ENCODE data around the gene ZNF184. TPM values are rescaled to one million over a fixed set of nuclear protein-coding genes. Genes with fewer than 3 reads are reported as not detected.

Gene ZNF184
- total RNA-seq, 1 donor from 2014 or later = 8.2 TPM

DNA sequence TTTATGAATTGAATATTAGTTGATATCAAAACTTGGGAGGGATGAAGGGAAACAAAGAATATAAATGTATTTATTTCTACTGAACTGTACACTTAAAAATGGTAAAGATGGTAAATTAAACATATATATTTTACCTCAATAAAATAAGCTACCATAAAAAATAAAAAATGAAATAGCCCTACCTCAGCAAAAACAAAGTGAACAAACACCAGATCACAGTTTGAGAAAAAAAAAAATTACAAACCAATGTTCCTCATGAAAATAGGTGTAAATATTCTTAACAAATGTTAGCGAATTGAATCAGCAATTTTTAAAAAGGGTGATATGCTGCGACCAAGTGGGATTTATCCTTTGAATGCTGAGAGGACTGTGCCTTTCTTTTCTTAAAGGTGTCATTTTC is 28.3 kb upstream of the ZNF184 start:
- H3K9me3 Mint-ChIP-seq = peaks cover 4% of the 10 kb centered on the region
- DNase-seq = no peak
- no peak overlapping the region for H3K4me3 Mint-ChIP-seq
- peaks cover 21% of the 10 kb centered on the region for H3K4me1 Mint-ChIP-seq
- H3K36me3 Mint-ChIP-seq (ENCODE audit: low read depth) = no peaks in the 10 kb centered on the region
- peaks cover 49% of the 10 kb centered on the region for H3K27me3 Mint-ChIP-seq
- no peak overlapping the region for H3K27ac Mint-ChIP-seq
- intact Hi-C loops (cut with micrococcal nuclease) = no loop called here

GRCh38 chr6:27500177-27500576 is 27.3 kb upstream of the ZNF184 start:
- no peak overlapping the region for H3K27ac Mint-ChIP-seq
- H3K27me3 Mint-ChIP-seq = peaks cover 57% of the 10 kb centered on the region
- DNase-seq = no peak
- intact Hi-C loops (cut with micrococcal nuclease) = no loop called here
- peaks cover 29% of the 10 kb centered on the region for H3K4me1 Mint-ChIP-seq
- H3K4me3 Mint-ChIP-seq = no peak overlapping the region
- peaks cover 3% of the 10 kb centered on the region for H3K36me3 Mint-ChIP-seq (ENCODE audit: low read depth)
- H3K9me3 Mint-ChIP-seq = peaks cover 7% of the 10 kb centered on the region

DNA sequence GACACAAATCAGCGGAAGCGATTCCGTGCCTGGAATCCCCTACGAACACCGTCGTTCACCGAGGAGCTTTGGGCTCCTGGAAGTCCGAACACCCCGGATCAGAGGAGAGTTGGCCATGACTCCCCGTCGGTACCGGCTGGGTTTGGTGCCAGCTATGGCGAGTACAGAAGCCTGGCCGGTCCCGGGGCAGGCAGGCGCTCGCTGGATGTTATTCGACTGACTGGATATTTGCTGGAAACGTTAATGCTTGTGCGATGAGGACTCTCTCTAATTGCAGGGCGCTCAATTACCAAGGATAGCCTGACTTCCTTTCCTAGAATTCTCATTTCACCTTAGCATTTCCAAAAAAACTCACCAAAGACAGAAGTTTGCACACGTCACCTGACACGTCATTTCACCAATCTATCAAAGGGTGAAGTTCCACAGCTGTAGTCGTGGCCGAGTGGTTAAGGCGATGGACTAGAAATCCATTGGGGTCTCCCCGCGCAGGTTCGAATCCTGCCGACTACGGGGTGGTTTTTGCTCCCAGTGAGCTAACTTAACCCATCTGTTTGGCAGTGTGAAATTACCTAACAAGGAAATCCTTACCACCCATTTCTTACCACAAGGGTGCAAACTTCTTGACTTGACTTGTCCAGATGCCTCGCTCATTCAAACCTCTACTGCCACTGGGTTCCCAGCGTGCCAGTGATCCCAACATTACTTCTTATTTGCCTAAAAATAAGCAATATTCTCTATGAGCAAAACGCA is 22.7 kb upstream of the ZNF184 start:
- Mint-ChIP-seq H3K4me3 (peak overlapping the region; percentile 89), H3K9me3 (peaks cover 11% of the 10 kb centered on the region), H3K27me3 (peaks cover 59% of the 10 kb centered on the region), H3K36me3 (ENCODE audit: low read depth) (peaks cover 3% of the 10 kb centered on the region), H3K27ac (peak overlapping the region; percentile 72), H3K4me1 (peaks cover 16% of the 10 kb centered on the region)
- DNase-seq = peak; percentile 84
- intact Hi-C loops (cut with micrococcal nuclease) = loop anchor here (1.0 kb wide), 2 partner anchors 8 to 16 kb away; no protein-coding TSS in a partner anchor

- H3K27ac Mint-ChIP-seq = peak overlapping the region; percentile 72
- peak; percentile 53 for DNase-seq
- H3K36me3 Mint-ChIP-seq (ENCODE audit: low read depth) = peaks cover 3% of the 10 kb centered on the region
- H3K4me1 Mint-ChIP-seq = peaks cover 16% of the 10 kb centered on the region
- H3K9me3 Mint-ChIP-seq = peaks cover 11% of the 10 kb centered on the region
- intact Hi-C loops (cut with micrococcal nuclease) = loop anchor here (1.0 kb wide), 2 partner anchors 8 to 16 kb away; no protein-coding TSS in a partner anchor
- peak overlapping the region; percentile 89 for H3K4me3 Mint-ChIP-seq
- H3K27me3 Mint-ChIP-seq = peaks cover 53% of the 10 kb centered on the region
Observed at GRCh38 chr6:27494987-27495385, 22.1 kb upstream of the ZNF184 start.

DNA sequence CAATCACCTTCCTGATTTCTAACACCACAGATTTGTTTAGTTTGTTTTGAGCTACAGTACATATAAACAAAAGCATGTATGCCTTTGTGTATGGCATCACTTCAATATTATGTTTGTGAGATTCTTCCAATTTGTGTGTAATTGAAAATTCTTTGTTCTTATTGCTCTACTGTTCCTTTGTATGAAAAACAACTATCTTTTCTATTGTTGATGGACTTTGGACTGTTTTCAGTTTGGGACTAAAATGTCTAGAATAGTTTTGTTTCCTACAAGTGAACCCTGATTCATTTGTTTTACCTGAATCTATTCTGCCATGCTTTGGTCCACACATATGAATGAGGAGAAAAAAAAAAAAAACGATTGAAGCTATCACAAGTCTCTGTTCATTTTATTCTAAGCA is 21.2 kb upstream of the ZNF184 start:
- H3K27me3 Mint-ChIP-seq = peaks cover 48% of the 10 kb centered on the region
- DNase-seq = no peak
- intact Hi-C loops (cut with micrococcal nuclease) = no loop called here
- no peak overlapping the region for H3K4me3 Mint-ChIP-seq
- H3K27ac Mint-ChIP-seq = no peak overlapping the region
- peaks cover 11% of the 10 kb centered on the region for H3K9me3 Mint-ChIP-seq
- H3K4me1 Mint-ChIP-seq = peaks cover 16% of the 10 kb centered on the region
- H3K36me3 Mint-ChIP-seq (ENCODE audit: low read depth) = peaks cover 3% of the 10 kb centered on the region

DNA sequence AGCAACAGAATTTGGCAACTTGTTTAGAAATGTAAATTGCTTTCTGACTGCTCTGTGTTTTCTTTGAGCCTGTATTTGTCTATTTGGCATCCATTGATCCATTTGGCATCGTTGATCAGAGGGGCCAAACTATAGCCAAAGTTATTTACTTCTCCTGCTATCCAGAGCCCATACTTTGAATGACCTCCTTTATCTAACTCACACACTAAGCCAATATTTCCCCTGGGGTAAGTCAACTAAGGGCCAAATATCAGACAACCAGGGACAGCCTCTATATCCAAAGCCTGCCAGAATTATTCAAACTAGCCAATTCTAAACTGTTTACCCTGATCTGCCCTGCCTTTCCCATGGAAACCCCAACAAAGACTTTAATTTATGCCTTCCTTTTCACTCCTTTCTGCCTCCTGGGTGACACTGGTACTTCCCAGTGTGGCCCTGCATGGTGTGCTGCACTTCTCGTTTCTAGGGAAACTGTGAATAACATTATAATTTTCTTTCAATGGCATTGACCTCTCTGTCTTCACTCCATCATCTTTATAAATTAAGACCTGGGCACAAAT is 19.8 kb upstream of the ZNF184 start:
- no peak overlapping the region for H3K4me3 Mint-ChIP-seq
- H3K27ac Mint-ChIP-seq = no peak overlapping the region
- H3K27me3 Mint-ChIP-seq = peaks cover 37% of the 10 kb centered on the region
- H3K36me3 Mint-ChIP-seq (ENCODE audit: low read depth) = peaks cover 3% of the 10 kb centered on the region
- intact Hi-C loops (cut with micrococcal nuclease) = no loop called here
- peaks cover 16% of the 10 kb centered on the region for H3K4me1 Mint-ChIP-seq
- DNase-seq = no peak
- H3K9me3 Mint-ChIP-seq = peaks cover 11% of the 10 kb centered on the region

DNA sequence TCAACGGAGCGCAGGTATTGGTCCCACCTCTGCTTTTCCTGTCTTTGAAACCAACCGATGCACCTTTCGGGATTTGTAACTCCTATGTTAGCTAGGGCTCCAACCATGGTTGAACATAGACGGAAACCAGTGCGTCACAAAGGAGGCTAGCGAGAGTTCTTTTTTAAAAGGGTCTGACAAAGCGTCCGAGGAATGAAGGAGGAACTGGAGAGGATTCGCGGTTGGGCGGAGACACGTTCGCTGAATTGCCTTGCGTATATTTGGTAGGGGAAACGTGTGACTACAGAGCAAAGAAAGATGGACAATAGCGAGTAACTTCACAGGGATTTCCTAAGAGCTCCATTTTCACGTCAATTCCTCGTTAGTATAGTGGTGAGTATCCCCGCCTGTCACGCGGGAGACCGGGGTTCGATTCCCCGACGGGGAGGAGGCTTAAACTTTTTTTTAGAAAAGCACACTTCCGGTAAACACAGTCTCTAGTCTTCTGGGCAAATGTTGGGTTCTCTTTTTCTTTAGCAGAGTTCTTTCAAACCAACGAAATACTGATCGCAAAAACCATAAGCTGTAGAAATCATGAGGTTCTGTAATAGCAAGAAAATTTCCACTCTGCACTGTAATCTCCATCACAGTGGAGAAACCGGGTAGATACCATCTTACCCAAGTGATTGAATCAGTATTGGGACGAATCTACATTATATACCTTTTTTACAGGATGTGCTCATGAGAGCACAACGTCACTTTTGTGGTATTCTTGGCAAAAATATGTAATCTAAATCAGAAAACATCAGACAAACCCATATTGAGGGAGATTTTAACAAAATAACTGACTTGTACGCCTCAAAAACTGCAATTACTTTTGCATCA is 6.6 kb upstream of the ZNF184 start:
- Mint-ChIP-seq H3K27me3 (peaks cover 9% of the 10 kb centered on the region), H3K27ac (no peak overlapping the region), H3K4me1 (peaks cover 6% of the 10 kb centered on the region), H3K4me3 (no peak overlapping the region), H3K9me3 (no peaks in the 10 kb centered on the region), H3K36me3 (ENCODE audit: low read depth) (no peaks in the 10 kb centered on the region)
- DNase-seq = peak; percentile 96
- intact Hi-C loops (cut with micrococcal nuclease) = loop anchor here (1.0 to 10.0 kb wide), 18 partner anchors 16 to 1502 kb away; partner anchors contain the start of genes HMGN4, POM121L2 and ZSCAN16

GRCh38 chr6:27478706-27479318 is 5.9 kb upstream of the ZNF184 start:
- Mint-ChIP-seq H3K36me3 (ENCODE audit: low read depth) (no peaks in the 10 kb centered on the region), H3K4me3 (no peak overlapping the region), H3K4me1 (peaks cover 6% of the 10 kb centered on the region), H3K27me3 (peaks cover 9% of the 10 kb centered on the region), H3K9me3 (no peaks in the 10 kb centered on the region), H3K27ac (no peak overlapping the region)
- peak; percentile 96 for DNase-seq
- intact Hi-C loops (cut with micrococcal nuclease) = loop anchor here (1.0 to 10.0 kb wide), 19 partner anchors 16 to 1502 kb away; partner anchors contain the start of genes HMGN4, POM121L2 and ZSCAN16

- Mint-ChIP-seq H3K27ac (no peak overlapping the region), H3K4me1 (peaks cover 6% of the 10 kb centered on the region), H3K4me3 (no peak overlapping the region), H3K27me3 (peaks cover 9% of the 10 kb centered on the region), H3K36me3 (ENCODE audit: low read depth) (no peaks in the 10 kb centered on the region), H3K9me3 (no peaks in the 10 kb centered on the region)
- intact Hi-C loops (cut with micrococcal nuclease) = loop anchor here (1.0 to 10.0 kb wide), 12 partner anchors 165 to 1463 kb away; partner anchors contain the start of genes HMGN4, POM121L2 and ZSCAN16
- no peak for DNase-seq
Observed at GRCh38 chr6:27478141-27478705, 5.3 kb upstream of the ZNF184 start.

GRCh38 chr6:27477318-27478013 is 4.6 kb upstream of the ZNF184 start:
- Mint-ChIP-seq H3K9me3 (no peaks in the 10 kb centered on the region), H3K27me3 (peaks cover 6% of the 10 kb centered on the region), H3K27ac (peak overlapping the region; percentile 47), H3K36me3 (ENCODE audit: low read depth) (peaks cover under 1% of the 10 kb centered on the region), H3K4me3 (no peak overlapping the region), H3K4me1 (peaks cover 10% of the 10 kb centered on the region)
- no peak for DNase-seq
- intact Hi-C loops (cut with micrococcal nuclease) = loop anchor here (1.0 to 10.0 kb wide), 12 partner anchors 165 to 1463 kb away; partner anchors contain the start of genes HMGN4, POM121L2 and ZSCAN16

DNA sequence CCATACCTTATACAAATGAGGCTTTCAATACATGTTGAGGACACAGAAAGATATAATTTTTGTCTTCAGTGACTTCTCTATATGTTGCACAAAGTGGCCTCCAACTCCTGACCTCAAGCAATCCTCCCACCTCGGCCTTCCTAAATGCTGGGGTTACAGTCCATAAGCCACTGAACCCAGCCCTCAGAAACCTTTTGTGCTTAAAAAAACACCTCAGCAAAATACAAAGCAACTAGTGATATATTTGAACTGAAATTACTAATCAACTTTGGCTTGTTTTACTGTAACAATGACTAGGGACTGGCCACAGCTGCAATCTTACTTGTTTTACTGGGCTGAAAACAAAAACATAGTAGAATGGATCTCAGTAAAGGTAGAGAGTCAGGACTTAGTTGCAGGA is 3.2 kb upstream of the ZNF184 start:
- H3K27ac Mint-ChIP-seq = no peak overlapping the region
- intact Hi-C loops (cut with micrococcal nuclease) = loop anchor here (5.0 to 10.0 kb wide), 4 partner anchors 646 to 1419 kb away; partner anchors contain the start of gene ZSCAN16
- H3K4me3 Mint-ChIP-seq = no peak overlapping the region
- peaks cover 19% of the 10 kb centered on the region for H3K4me1 Mint-ChIP-seq
- no peak for DNase-seq
- peaks cover 2% of the 10 kb centered on the region for H3K27me3 Mint-ChIP-seq
- no peaks in the 10 kb centered on the region for H3K9me3 Mint-ChIP-seq
- peaks cover 10% of the 10 kb centered on the region for H3K36me3 Mint-ChIP-seq (ENCODE audit: low read depth)

GRCh38 chr6:27474672-27475071 is 1.8 kb upstream of the ZNF184 start:
- intact Hi-C loops (cut with micrococcal nuclease) = loop anchor here (5.0 to 10.0 kb wide), 5 partner anchors 648 to 1420 kb away; partner anchors contain the start of genes ABT1 and ZSCAN16
- DNase-seq = no peak
- Mint-ChIP-seq H3K4me1 (peaks cover 30% of the 10 kb centered on the region), H3K4me3 (no peak overlapping the region), H3K36me3 (ENCODE audit: low read depth) (peaks cover 18% of the 10 kb centered on the region), H3K27ac (no peak overlapping the region), H3K27me3 (peaks cover 2% of the 10 kb centered on the region), H3K9me3 (no peaks in the 10 kb centered on the region)

All from activated CD4-positive, alpha-beta T cell treated with anti-CD3 and anti-CD28 coated beads, Interleukin-2, amount 10 ng/mL, durations not matched to agents 24 days and 14 days (primary cell).